GM21515 (cell line): ENCODE measurements around the gene BTBD6.
"Not testable (repeated sequence)": the region's sequence is repeated elsewhere in the genome, so short reads cannot be mapped to it uniquely, and the experiment has no call there.

Source experiments
- ATAC-seq: cut with Tn5 transposase; IDR thresholded peaks from one replicate; pipeline ENCODE4 v1.9.1; 2021; ENCODE audit not compliant: unreplicated experiment

BTBD6 gene

DNA sequence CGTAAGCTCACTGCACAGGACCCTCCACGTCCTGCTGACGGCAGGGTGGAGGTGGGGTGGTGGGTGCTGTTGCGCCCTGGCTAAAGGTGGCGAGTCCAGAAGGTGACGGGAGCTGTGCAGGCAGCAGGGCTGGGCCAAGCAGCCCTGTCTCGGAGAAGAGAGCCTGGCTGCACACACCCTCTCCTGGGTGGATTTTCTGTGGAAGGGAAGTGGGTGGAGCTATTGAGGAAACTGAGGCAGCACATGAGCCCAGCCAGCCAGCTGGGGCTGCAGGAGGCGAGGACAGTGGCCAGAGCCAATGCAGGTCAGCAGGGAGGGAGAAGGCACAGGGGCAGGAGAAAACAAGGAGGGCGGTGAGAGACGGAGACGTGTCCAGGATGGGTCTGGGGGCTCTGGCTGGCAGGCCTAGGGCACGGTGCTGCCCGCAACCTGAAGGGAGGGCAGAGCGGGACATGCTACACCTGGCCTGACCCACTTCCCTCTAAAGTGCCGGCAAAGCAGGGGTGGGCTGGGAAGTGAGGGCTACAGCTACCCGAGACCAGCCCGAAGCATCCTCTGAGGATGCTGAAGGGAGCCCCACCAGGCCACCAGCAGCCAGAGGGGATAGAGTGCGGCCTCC, 20.5 kb downstream of the BTBD6 start:
- ATAC-seq = no peak

DNA sequence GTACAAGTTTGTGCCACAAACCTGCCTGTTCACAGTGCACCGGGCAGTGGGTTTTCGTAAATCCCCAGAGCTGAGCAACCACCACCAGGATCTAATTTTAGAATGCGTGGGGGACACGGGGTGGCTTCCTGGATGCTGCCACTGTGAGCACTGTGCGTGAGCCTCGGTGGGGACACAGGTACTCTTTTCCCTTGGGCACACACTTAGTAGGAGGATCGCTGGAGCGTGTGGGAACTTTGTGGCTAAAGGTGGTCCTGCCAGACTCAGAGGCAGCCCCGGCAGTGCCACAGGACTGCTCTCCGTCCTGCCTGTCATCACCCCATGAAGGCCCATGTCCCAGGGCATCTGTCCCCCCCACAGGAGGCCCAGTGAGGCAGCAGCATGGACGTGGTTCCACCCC, 21.1 kb downstream of the BTBD6 start:
- ATAC-seq = no peak

DNA sequence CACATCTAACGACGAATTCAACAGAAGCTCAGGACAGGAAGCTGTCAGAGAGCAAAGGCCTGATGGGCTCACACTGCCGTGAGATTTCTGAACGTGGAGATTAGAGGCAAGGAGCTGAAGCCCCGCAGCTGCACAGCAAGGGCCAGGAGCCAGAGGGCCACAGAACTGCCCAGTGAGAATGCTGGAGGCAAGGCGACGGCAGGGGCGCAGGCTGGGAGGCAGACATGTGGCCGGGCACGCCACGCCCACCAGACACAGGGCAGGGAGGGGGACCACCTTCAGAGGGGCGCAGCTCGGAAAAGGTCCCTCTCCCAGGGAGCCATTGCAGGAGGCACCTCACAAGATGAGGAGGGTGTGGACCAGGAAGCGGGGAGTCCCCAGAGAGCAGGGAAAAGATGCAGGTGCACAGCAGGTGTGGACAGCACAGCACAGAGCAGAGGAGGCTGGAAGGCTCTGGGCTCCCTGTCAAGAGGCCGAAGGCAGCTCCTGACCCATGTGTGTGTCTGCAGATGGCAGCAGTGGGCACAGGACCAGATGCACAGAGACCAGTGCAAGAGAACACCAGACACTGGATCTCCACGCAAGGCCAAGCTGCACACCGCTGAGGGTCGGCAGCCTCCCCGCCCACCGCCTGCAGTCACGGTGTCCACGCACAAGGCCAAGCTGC, 23.0 kb downstream of the BTBD6 start:
- no peak for ATAC-seq

DNA sequence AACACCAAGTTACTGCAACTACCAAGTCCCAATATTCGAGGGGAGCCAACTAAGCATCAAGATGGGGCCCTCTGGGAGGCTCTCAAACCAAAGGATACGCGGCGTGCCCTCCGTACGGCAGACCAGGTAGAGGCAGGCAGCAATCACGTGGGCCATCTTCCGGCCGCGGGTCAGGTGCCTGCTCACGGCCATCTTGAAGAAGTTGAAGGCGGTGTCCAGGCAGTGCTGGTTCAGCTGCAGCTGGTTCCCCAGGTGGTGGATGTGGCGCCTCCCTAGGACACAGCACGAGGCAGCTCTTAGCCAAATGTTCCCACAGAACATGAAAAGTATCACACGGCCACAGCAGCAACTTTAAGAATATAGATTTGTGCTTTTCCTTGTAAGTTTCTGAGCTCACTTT, 24.3 kb downstream of the BTBD6 start:
- no peak for ATAC-seq

DNA sequence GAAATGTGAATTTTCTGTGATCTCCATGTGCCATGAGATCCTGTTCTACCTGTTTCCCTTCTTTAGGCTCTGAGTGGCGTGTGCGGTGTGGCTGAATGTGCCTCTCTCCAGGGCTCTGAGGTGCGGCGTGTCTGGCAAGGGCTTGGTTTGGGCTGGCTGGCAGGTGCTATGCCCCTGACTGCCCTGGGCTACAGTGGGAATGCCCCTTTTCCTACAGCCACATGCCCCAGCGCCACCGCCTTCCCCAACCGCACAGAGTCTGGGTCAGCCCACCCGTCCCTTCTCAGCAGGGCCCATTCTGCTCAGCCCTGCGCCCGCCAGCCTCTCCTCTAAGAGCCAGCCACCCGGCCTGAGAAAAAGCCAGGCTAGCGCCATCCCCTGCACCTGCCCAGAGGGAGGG, 24.7 kb downstream of the BTBD6 start:
- ATAC-seq = no peak

DNA sequence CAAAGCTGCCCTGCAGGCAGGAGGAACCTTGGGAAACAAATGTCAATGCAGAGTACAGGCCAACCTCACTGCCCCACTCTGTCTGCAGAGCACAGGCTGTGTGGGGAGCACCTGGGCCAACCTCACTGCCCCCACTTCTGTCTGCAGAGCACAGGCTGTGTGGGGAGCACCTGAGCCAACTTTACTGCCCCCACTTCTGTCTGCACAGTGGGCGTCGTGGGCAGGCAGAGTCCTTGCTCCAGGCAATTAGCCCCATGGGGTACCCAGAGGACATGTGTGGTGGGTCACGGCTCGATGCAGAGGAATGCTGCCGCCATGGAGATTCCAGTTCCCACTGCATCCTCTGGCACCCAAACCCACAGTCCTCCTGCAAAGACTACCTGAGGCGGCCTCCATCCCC, 26.3 kb downstream of the BTBD6 start:
- ATAC-seq = no peak

DNA sequence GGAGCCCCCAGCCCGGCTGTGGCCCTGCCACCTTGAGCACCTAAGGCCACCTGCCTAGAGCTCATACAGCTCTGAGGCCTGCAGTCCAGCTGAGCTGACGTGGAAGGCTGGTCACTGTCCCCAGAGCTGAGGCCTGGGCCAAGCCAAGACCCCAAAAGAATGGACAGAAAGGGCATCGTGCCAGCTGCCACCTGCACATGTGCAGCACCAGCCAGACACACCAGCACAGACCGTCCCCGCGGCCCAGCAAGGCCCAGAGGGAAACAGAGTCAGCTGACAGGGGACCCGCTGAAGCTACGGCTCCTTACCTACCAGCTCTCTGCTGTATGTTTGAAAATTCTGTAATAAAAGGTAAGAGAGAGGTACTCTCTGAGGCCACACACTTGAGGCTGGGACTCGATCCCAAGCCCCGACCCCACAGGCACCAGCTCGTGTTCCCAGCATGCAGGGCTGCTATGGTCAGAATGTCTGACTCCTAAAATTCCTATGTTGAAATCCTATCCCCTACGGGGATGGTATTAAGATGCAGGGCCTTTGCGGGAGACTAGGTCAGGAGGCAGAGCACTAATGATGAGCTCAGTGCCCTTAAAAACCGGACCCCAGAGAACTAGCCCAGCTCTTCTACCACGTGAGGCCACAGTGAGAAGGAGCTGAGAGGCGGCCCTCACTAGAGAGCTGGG, 27.1 kb downstream of the BTBD6 start:
- no peak for ATAC-seq

DNA sequence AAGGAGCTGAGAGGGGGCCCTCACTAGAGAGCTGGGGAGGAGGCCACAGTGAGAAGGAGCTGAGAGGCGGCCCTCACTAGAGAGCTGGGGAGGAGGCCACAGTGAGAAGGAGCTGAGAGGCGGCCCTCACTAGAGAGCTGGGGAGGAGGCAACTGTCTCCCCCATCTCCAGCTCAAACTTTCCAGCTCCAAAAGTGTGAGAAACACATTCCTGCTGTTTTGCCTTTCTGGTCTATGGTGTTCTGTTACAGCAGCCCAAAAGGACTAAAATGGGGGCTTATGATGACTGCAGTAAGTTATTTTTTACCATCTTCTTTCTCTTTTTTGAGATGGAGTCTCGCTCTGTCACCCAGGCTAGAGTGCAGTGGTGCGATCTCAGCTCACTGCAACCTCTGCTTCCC, 29.1 kb downstream of the BTBD6 start:
- ATAC-seq = not testable (repeated sequence)

DNA sequence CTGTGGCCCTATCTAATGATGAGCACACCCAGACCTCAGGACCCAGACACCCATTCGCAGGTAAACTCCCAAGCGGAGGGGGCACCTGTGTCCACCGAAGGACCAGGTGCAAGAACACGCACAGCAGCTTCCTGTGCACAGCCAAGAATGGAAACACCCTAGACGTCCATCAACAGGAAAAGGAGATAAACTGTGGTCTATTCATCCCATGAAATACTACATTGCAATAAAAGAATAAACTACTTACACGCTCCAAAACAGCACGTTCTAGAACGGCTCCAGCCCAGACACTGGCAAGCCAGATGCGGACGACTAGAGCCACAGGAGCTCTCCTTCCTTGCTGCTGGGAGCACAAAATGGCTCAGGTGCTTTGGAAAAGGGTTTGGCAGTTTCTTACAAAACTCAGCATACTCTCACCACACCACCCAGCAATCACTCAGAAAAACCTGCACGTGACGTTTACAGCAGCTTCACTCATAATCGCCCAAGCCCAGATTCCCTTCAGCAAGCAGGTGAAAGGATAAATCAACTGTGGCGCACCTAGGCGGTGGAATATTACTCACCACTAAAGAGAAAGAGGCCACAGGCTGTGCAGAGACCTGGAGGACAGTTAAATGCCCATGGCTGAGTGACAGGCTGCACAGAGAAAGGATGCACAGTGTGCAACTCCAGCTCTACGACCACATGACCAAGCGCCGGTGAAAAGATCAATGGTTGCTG, 31.5 kb downstream of the BTBD6 start:
- no peak for ATAC-seq

DNA sequence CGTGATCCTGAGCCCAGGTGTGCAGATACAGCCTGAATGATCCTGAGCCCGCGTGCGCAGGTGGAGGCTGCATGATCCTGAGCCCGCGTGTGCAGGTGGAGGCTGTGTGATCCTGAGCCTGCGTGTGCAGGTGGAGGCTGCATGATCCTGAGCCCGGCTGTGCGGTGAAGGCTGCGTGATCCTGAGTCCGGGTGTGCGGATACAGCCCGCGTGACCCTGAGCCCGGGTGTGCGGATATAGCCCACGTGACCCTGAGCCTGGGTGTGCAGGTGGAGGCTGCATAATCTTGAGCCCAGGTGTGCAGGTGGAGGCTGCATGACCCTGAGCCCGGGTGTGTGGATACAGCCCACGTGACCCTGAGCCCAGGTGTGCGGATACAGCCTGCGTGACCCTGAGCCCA, 32.2 kb downstream of the BTBD6 start:
- no peak for ATAC-seq

DNA sequence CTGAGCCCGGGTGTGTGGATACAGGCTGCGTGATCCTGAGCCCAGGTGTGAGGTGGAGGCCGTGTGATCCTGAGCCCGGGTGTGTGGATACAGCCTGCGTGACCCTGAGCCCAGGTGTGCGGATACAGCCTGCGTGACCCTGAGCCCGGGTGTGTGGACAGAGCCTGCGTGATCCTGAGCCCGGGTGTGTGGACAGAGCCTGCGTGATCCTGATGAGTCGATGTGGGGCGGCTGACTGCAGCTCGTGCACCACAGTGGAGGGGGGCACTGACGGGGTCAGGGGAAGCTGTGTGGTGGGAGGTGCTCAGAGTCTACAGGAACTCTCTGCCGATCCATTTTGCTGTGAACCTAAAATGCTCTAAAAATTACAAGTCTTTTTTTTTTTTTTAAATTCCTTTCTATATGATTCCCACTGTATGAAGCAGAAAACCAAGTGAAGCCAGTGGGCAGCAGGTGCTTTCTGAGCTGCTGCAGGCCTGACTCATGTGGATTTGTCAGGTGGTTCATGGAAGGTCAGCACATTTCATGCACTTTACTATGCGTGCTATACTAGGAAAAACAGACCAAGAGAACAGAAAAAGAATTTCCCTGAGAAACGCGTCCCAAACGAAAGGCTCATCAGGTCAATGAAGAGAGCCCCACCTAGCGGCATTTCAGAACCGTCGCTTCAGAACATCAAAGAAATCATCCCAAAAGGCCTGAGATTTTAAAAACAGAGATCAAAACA, 33.2 kb downstream of the BTBD6 start:
- no peak for ATAC-seq

DNA sequence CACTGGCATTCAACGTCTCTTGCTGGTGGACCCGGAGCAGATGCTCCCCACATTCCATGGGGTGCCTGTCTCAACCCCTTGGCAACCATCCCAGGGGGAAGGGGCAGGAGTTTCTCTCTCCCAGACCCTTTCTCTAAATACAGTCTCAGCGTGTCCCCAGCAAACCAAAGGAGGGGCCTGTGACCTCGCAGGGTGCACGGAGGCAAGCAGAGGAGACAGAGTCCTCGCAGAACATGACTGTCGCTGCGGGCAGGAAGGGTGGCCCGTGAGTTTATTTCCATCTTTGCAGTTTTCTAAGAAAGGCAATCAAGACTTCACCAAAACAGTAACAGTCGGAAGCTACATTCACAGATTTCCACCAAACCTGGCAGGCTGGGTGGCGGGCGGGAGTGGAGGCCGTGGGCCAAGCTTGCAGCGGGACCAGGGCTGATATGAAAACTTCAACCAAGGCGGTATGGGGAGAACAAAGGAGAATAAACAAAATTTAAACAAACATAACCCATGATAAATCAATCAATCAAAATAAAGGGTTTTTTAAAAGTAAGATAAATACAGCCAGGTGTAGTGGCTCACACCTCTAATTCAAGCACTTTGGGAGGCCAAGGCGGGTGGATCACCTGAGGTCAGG, 33.9 kb downstream of the BTBD6 start:
- ATAC-seq = no peak

DNA sequence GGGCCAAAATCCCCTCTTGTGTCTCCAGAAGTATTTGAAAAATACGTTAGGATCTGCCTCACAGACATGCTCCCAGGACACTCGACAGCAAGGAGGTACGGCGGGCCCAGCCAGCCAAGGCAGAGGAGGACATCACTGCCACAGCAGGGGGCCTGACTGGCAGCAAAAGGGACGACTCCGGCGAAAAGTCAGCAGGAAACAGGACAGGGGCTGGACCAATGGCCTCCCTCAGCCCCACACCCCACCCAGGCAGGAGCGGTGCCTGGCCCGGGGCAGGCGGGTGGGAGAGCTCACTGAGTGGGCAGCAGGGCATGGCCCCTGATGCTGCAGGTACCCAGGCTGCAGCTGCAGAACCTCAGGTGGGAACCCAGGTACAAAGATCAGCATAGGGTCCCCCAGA, 34.7 kb downstream of the BTBD6 start:
- no peak for ATAC-seq

DNA sequence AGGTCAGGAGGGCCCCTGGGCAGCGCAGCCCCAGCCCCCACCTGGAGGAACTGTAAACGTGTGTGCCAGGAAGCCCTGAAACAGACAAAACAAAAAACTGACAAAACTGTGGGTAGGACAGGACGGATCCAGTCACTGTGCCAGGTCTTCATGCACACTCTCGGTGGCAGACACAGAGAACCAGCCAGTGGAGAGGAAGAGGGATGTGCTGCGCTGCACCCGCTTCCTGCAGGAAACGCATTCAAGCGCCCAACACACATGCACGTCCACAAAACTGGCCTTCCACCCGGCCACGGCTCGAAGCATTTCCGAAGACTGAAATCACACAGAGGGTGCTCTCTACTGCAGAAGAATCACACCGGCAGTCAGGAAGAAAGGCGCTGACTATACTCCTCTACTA, 35.6 kb downstream of the BTBD6 start:
- no peak for ATAC-seq

DNA sequence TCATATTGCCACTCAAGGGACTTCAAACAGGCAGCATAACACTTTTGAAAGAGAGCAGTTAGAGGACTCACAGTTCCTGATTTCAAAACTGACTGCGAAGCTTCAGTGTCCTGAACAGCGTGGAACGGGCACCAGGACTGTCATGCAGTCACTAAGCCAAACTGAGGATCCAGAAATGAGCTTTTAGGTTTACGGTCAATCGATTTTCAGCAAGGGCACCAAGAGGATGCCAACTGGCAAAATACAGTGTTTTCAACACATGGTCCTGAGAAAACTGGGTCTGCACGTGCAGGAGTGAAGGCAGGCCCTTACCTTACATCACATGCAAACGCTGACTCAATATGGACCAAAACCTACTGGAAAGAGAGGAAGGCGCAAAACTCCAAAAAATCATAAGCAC, 36.8 kb downstream of the BTBD6 start:
- ATAC-seq = no peak

DNA sequence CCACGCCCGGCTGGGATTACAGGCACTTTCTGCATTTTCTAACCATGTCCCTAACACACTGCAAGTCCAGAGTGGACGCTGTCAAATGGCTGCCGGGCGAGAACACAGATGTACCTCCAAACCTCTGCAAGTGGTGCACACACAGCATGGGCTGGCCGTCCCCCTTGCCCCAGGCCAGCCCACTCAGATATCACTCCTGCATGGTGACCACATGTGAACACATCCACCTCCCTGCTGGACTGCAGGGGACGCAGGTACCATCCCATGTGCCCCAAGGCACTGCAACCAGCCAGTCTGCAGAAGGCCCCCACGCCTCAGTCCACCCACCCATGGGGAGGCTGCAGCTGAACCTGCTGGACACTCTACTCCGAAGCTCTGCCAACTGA, 38.4 kb downstream of the BTBD6 start:
- no peak for ATAC-seq

DNA sequence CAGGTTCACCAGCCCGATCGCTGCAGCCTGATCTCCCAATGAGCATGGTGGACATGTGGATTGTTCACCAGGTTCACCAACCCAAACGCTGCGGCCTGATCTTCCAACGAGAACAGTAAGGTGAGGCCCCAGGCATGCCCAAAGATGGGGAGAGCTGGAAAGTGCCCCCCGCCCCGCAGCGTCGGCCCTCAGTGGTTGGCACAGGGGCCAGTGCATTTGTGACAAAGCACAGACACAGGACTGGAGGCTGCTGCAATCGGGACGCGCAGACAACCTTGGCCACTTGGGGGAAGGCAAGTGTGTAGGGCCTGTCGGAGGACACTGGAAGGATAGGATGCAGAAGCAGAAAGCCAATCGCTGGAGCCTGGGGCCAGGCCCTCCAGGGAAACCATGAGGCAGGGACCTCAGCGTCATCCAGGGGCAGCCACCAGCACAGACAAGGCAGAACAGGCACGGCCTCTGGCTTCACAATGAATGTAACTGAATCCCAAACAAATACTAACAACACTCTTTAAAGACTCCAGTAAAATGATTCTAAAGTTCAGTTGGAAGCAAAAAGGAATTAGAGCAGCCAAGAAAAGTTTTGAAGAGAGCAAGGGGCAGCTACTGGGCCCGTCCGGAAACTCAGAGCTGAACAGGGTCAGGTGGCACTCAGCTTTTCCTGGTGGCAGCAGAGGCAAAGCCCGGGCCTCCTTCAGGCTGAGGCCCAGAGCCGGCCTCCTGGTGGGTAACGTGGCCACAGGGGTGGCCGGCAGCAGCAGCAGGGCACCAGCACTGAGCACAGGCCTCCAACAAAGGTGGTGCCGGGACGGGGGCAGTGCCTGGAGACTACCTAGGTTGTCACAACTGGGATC, 39.1 kb downstream of the BTBD6 start:
- ATAC-seq = no peak

DNA sequence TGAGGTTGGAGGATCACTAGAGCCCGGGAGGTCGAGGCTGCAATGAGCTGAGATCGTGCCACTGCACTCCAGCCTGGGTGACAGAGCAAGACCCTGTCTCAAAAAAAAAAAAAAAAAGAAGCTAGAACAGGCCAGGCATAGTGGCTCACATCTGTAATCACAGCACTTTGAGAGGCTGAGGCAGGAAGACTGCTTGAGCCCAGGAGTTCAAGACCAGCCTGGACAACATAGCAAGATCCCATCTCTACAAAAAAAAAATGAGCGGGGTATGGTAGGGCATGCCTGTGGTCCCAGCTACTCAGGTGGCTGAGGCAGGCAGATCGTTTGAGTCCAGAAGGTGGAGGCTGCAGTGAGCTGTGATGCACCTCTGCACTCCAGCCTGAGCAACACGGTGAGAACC, 40.6 kb downstream of the BTBD6 start:
- not testable (repeated sequence) for ATAC-seq

DNA sequence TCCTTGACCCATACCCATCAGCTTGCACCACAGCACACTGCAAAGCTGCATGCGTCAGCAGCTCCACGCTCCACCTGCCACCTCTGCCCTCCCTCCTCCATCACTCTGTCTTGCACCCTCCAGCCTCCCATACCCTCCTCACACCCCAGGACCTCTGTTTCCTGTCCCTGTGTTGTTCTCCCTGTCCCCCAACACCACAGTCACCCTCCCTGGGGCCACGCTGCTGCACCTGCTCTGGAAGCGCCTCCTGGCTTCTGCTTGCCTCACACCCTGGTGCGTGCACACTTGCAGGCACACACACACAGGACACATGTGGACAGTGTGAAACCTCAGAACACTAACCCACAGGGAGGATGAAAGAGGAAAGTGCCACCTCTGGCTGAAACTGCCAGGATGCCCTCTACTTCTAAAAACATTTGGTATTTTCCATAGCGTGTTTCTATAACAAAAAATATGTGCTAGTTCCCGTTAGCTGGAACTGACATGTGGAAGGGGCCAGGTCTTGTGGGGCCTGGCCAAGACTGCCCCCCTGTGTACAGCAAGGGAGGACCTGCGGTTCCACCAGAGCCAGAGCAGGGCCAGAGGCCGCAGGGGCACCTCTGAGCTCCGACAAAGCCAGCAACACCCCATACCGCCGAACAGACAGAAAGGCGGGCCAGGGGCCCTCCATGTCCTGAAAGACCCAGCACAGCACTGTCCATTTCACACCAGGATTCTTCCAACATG, 42.5 kb downstream of the BTBD6 start:
- ATAC-seq = no peak
